GM03348 (cell line): ENCODE data around the gene FSIP2.
"Not testable (repeated sequence)": the region's sequence is repeated elsewhere in the genome, so short reads cannot be mapped to it uniquely, and the experiment has no call there.

Experiments used
- DNase-seq: peaks from one replicate; pipeline ENCODE4 v3.0.0; 2012; ENCODE audit warnings: low spot score

FSIP2 gene

DNA sequence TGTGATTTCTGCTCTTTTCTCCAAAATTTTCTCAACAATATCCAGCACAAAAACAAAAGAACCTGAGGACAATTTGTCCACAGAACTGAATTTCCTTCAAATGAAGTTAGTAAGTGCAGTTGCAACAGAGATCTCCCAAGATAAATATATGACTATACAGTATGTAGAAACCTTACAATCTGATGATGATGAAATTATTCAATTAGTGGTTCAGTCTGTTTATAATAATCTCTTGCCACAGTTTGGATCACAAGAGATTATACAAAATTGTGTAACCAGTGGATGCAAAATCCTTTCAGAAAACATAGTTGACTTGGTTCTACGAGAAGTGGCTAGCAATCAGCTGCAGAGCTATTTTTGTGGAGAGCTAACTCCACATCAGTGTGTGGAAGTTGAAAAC, 68.7 kb downstream of the FSIP2 start:
- no peak for DNase-seq

DNA sequence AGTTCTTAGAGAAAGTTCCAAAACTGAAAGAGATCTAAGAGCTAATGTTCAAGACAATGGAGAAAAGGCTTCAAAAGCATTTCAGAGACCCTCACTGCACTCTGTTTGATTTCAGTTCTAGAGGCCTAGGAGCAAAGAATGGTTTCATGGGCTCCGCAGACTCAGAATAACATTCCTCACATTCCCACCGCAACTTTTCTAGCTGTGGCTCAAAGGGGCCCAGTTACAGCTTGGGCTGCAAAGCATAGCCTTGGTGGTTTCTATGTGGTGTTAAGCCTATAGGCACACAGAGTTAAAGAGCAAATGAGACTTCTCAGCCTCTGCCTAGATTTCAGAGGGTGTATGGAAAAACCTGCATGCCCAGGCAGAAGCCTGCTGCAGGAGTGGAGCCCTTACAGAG, 73.0 kb downstream of the FSIP2 start:
- DNase-seq = no peak

GRCh38 chr2:185813707-185814106, 75.1 kb downstream of the FSIP2 start:
- DNase-seq = no peak

- DNase-seq = no peak
These were observed 79.4 kb downstream of the FSIP2 start for GRCh38 chr2:185817991-185818390.

DNA sequence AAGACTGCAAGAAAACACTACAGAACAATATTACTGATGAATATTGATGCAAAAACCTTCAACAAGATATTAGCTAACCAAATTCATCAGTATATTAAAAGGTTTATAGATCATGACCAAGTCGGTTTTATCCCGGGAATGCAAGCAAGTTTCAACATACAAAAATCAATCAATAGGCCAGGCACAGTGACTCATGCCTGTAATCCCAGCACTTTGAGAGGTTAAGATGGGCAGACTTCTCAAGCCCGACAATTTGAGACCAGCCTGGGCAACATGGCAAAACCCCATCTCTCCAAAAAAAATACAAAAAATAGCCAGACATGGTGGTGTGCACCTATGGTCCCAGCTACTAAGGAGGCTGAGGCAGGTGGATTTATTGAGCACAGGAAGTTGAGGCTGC, 82.9 kb downstream of the FSIP2 start:
- no peak for DNase-seq

- DNase-seq = no peak
These were observed 85.2 kb downstream of the FSIP2 start for GRCh38 chr2:185823773-185824172.

- DNase-seq = no peak
These were observed 87.0 kb downstream of the FSIP2 start for GRCh38 chr2:185825557-185825956.

GRCh38 chr2:185828326-185828725, 89.7 kb downstream of the FSIP2 start:
- no peak for DNase-seq

- DNase-seq = no peak
These were observed 95.3 kb downstream of the FSIP2 start for GRCh38 chr2:185833864-185834263.

- DNase-seq = no peak
These were observed 97.4 kb downstream of the FSIP2 start for GRCh38 chr2:185835974-185836373.

- DNase-seq = no peak
These were observed 116.3 kb downstream of the FSIP2 start for GRCh38 chr2:185854885-185855284.

GRCh38 chr2:185857691-185858090, 119.1 kb downstream of the FSIP2 start:
- no peak for DNase-seq

DNA sequence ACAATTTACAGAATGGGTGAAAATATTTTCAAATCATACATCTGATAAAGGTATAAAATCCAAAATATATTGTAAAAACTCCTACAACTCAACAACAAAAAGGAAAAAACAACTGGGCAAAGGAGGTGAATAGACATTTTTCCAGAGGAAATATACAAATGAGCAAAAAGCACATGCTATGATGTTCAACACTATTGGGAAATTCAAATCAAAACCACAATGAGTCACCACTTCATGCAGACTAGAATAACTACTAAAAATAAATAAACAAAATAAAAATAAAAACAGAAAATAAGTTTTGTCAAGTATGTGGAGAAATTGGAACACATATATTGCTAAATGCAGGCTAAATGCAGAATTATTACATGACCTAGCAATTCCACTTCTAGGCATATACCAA, 120.9 kb downstream of the FSIP2 start:
- DNase-seq = no peak

GRCh38 chr2:185860321-185860720, 121.7 kb downstream of the FSIP2 start:
- no peak for DNase-seq

- no peak for DNase-seq
These were observed 124.2 kb downstream of the FSIP2 start for GRCh38 chr2:185862657-185863398.

- DNase-seq = not testable (repeated sequence)
These were observed 126.1 kb downstream of the FSIP2 start for GRCh38 chr2:185864468-185865260.

DNA sequence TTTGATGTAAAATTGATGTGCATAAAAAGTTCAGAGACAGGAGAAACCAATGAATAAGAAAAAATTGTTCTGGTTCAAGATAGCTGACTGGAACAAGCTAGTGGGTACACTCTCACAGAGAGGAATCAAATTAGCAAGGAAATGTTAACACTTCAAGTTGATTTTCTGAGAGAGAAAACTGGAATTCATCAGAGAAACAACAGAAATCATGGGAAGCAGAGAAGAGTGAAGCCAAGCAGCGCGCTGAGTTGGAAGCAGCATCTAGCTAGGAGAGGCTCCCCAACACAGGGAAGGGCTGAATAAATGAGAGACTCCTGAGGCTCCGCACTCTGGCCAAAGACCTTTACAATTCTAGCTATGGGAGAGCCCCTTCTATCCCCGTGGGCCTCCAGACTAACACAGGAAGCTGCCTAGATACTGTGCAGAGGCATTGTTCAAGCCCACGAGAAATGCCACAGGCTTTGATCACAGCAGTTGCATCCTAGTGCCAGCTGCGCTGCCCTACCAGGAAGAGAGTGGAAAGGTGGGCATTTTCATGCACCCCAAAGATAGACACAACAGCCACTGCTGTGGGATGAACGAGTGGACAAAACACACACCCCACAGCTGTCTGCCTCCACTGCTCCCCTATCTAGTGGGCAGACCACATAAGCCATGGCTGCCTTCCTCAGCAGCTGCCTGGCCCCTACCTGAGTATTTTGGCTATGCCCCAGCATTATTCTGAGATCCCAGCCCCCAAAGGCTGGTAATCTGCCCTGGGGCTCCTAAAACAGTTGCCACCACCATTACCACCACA, 136.7 kb downstream of the FSIP2 start:
- no peak for DNase-seq

- no peak for DNase-seq
These were observed 137.6 kb downstream of the FSIP2 start for GRCh38 chr2:185876234-185876633.

GRCh38 chr2:185880396-185880795, 141.8 kb downstream of the FSIP2 start:
- DNase-seq = no peak
